NB4 (cell line): ENCODE data around the gene LONP2.

Experiments
- MYC ChIP-seq: IDR thresholded peaks from 2 replicates; pipeline ENCODE4 v1.6.1; 2011; ENCODE audit warnings: low read depth, low read length
- POLR2A ChIP-seq: IDR thresholded peaks from 2 replicates; pipeline ENCODE4 v1.6.1; 2011; ENCODE audit warnings: mild to moderate bottlenecking; ENCODE audit not compliant: insufficient read length; ENCODE audit errors: extremely low read depth
- TF ChIP-seq, protein P1 (sequence below): IDR thresholded peaks from one replicate; pipeline ENCODE4 v1.5.1; 2012; ENCODE audit warnings: low read depth, low read length
- TF ChIP-seq, protein P2 (sequence below): IDR thresholded peaks from 2 replicates; pipeline ENCODE4 v1.6.1; 2011; ENCODE audit warnings: low read depth, low read length

DNA sequence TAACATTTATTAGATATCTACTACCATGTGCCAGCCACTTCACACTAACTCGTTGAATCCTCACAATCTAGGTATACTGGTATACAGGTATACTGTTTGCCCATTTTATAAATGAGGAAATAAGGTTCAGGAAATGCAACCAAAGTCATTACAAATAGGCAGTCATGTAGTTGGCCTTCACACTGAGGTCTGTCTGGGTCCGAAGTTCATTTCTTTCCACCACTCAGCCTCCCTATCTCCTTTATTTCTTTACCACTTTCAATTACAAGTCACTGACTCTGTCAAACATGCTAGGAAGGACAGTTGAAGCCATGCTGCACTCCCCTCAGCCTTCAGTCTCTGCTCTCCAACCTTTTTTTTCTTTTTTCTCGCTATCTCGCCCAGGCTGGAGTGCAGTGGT lies 161.8 kb downstream of the LONP2 start:
- TF ChIP-seq, protein P1, sequence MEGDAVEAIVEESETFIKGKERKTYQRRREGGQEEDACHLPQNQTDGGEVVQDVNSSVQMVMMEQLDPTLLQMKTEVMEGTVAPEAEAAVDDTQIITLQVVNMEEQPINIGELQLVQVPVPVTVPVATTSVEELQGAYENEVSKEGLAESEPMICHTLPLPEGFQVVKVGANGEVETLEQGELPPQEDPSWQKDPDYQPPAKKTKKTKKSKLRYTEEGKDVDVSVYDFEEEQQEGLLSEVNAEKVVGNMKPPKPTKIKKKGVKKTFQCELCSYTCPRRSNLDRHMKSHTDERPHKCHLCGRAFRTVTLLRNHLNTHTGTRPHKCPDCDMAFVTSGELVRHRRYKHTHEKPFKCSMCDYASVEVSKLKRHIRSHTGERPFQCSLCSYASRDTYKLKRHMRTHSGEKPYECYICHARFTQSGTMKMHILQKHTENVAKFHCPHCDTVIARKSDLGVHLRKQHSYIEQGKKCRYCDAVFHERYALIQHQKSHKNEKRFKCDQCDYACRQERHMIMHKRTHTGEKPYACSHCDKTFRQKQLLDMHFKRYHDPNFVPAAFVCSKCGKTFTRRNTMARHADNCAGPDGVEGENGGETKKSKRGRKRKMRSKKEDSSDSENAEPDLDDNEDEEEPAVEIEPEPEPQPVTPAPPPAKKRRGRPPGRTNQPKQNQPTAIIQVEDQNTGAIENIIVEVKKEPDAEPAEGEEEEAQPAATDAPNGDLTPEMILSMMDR: no peak
- no peak for TF ChIP-seq POLR2A
- TF ChIP-seq, protein P2, sequence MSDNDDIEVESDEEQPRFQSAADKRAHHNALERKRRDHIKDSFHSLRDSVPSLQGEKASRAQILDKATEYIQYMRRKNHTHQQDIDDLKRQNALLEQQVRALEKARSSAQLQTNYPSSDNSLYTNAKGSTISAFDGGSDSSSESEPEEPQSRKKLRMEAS: no peak
- TF ChIP-seq MYC: no peak
